Measurements from ENCODE around the gene TAF6L. TPM values are rescaled to one million over a fixed set of nuclear protein-coding genes. Genes with fewer than 3 reads are reported as not detected.

The TAF6L gene
- total and polyA plus RNA-seq, 2 donors (not counting 3 experiments of a cell fraction or from before 2014, with no cell fraction given), result 28.9 to 33.3 TPM

DNA sequence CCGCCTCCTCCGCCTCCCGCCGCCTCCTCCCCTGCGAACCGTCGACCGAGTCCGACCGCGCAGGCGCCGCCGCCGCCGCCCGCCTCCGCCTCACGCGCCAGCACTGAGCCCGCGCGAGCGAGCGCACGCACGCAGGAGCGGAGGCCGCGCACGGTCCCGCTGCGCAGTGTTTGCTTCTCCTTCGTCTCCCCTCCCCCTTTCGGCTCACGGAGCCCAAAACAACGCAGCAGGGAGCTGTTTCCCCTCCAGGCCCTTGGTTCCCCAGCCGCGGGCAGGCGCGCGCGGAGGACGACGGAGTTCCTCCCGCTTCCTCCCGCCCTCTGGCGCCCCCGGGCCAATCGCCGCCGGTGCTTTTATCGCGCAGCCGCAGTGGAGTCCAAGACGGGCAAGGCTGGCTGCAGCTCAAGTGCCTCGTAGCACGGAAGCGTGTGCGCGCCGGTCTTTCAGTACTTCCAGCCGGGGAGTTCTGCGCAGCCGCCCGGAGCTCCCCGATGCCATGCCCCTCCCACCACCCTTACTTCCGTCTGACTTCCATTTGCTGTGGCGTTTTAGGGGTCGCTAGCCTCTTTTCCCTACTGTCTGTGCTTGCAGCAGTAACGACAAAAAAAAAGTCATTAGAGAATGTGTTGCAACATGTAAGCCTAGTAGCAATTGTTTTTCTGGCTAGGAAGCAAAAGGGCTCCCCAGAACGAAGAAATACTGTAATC lies 43.9 kb upstream of the TAF6L start, which contains the start of gene HNRNPUL2:
Gene HNRNPUL2, minus strand, starts transcription at position 293 of the 707 bp plus-strand sequence. CDS start 301 bp downstream, outside the sequence.
- no peaks in the 10 kb centered on the region for H3K9me3 ChIP-seq (replicated peaks; ENCODE audit: control insufficient read depth, insufficient read depth, low read length)
- TF ChIP-seq JUN (IDR thresholded peaks at IDR 0.05; ENCODE audit: borderline replicate concordance, insufficient read depth, insufficient read length, low read depth) (no peak), GATA2 (IDR thresholded peaks at IDR 0.05; ENCODE audit: insufficient read depth, insufficient read length, low read depth, low read length) (no peak), MYC (IDR thresholded peaks at IDR 0.05; ENCODE audit: low read depth, low read length) (no peak), CTCF (IDR thresholded peaks at IDR 0.05; ENCODE audit: extremely low read depth in 1 of 2, insufficient read depth in 1 of 2, low read depth in 1 of 2, low read length in 2 of 2) (no peak), POLR2A (IDR thresholded peaks at IDR 0.05; ENCODE audit: low read depth, low read length) (peak; percentile 92), EZH2 (IDR thresholded peaks at IDR 0.05; ENCODE audit: borderline replicate concordance, low read depth, low read length, severe bottlenecking) (no peak), FOS (IDR thresholded peaks at IDR 0.05; ENCODE audit: borderline replicate concordance, insufficient read depth, low read length) (no peak), POLR2AphosphoS5 (IDR thresholded peaks at IDR 0.05; ENCODE audit: insufficient read depth, low read depth, low read length) (peak; percentile 92)
- TF ChIP-seq, protein P1, sequence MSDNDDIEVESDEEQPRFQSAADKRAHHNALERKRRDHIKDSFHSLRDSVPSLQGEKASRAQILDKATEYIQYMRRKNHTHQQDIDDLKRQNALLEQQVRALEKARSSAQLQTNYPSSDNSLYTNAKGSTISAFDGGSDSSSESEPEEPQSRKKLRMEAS (IDR thresholded peaks at IDR 0.05; ENCODE audit: insufficient read depth, insufficient read length), result peak; percentile 17
- H3K36me3 ChIP-seq (ENCODE audit: control insufficient read depth in 2 of 2, extremely low read depth in 1 of 2, insufficient read depth in 2 of 2, low read length in 2 of 2), result peaks cover 5 to 16% of the 10 kb centered on the region in 2 experiments
- DNase-seq (ENCODE audit: low read depth, low spot score) (peak; percentile 99), FAIRE-seq (peak; percentile 95)
- peak within 1 kb of the TSS; percentile 71 to 99 (median 94) for H3K4me3 ChIP-seq (replicated peaks in 1 of 3; ENCODE audit: insufficient read depth in 1 of 3, low read depth in 1 of 3, low read length in 3 of 3)
- no peaks in the 10 kb centered on the region for H3K9me1 ChIP-seq (replicated peaks; ENCODE audit: control insufficient read depth, extremely low read depth, insufficient read depth, low read length)
- POLR2A ChIA-PET, result interaction anchor here (0.7 to 3.2 kb wide), 13 partner anchors 9 to 154 kb away, joined by 3 to 25 read pairs (median 5); partner anchors contain the start of genes C11orf98, CSKMT, EEF1G and GANAB
- peak within 1 kb of the TSS; percentile 86 for H2AFZ ChIP-seq (ENCODE audit: low read depth, low read length)
- H3K27ac ChIP-seq (ENCODE audit: insufficient read depth, low read depth, low read length), result peak within 1 kb of the TSS; percentile 67
- H3K27me3 ChIP-seq (ENCODE audit: control insufficient read depth in 2 of 2, insufficient read depth in 2 of 2, low read length in 2 of 2), result no peaks in the 10 kb centered on the region
- H3K4me1 ChIP-seq (ENCODE audit: control insufficient read depth, extremely low read depth, insufficient read depth, low read length), result peaks cover 15% of the 10 kb centered on the region
- dilution Hi-C loops (cut with MboI; ENCODE audit: extremely low pct_ligation_motif_present, low sequenced_read_pairs), result no loop called here
- H3K79me2 ChIP-seq (ENCODE audit: control insufficient read depth, insufficient read depth, low read length), result peaks cover 72% of the 10 kb centered on the region
- no TSS peak for BruUV-seq (replicated peaks)
- H4K20me1 ChIP-seq (replicated peaks; ENCODE audit: control insufficient read depth, extremely low read depth, insufficient read depth, low read length), result no peaks in the 10 kb centered on the region
- H3K9ac ChIP-seq (replicated peaks; ENCODE audit: extremely low read depth, insufficient read depth, low read length), result peak within 1 kb of the TSS; percentile 82
- intact Hi-C loops (cut with micrococcal nuclease), result loop anchor here (1.0 to 5.0 kb wide), 7 partner anchors 18 to 155 kb away; partner anchors contain the start of genes GANAB, SLC3A2, TAF6L and TMEM223
- CTCF ChIA-PET, result interaction anchor here (0.6 to 4.5 kb wide), 10 partner anchors 13 to 303 kb away, joined by 3 to 39 read pairs (median 4); partner anchors contain the start of genes SLC3A2, TAF6L, TMEM179B and ZBTB3
- peak within 1 kb of the TSS; percentile 93 for H3K4me2 ChIP-seq (ENCODE audit: insufficient read depth, low read length)
